Measurements from ENCODE around the gene SLC9A8.

DNA sequence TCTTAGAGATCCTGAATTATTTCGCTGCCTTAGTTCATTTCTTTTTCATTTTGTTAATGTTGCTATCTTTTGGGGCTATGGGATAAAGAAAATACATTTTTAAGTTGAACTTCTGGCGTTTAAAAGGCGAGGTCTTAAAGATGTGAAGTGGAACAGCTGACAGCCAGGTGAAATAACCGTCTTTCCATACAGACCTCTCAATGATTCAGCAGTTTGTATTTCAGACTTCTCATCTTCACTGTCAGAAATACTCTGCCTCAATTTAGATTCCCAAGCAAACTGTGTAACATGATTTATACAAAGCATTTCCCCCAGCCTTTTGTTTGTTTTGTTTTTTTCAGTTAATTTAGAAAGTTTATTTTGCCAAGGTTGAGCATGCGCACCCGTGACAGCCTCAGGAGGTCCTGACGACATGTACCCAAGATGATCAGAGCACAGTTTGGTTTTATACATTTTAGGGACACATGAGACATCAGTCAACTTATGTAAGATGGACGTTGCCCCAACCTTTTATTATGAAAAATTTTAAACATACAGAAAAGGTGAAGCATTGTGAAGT lies 40.0 kb downstream of the SLC9A8 start:
- TF ChIP-seq, protein P1, sequence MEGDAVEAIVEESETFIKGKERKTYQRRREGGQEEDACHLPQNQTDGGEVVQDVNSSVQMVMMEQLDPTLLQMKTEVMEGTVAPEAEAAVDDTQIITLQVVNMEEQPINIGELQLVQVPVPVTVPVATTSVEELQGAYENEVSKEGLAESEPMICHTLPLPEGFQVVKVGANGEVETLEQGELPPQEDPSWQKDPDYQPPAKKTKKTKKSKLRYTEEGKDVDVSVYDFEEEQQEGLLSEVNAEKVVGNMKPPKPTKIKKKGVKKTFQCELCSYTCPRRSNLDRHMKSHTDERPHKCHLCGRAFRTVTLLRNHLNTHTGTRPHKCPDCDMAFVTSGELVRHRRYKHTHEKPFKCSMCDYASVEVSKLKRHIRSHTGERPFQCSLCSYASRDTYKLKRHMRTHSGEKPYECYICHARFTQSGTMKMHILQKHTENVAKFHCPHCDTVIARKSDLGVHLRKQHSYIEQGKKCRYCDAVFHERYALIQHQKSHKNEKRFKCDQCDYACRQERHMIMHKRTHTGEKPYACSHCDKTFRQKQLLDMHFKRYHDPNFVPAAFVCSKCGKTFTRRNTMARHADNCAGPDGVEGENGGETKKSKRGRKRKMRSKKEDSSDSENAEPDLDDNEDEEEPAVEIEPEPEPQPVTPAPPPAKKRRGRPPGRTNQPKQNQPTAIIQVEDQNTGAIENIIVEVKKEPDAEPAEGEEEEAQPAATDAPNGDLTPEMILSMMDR (conservative IDR thresholded peaks at IDR 0.05), result no peak
- TF ChIP-seq ZFX (IDR thresholded peaks at IDR 0.05), result no peak
